Parathyroid adenoma (tissue), 2 donors: Measurements from ENCODE around the gene FREM1.

Experiments used
- H2AFZ ChIP-seq: fragments of 300-600 bp; sonication (generic); one replicate; pipeline ENCODE4 v1.7.0; 2017; ENCODE audit warnings: antibody characterized with exemption, mild to moderate bottlenecking
- H3K27ac ChIP-seq: fragments of 300-600 bp; sonication (generic); one replicate; pipeline ENCODE4 v1.7.0; 2017
- H3K27me3 ChIP-seq: fragments of 300-600 bp; sonication (generic); one replicate; pipeline ENCODE4 v1.7.0; 2017; ENCODE audit warnings: low read length; ENCODE audit not compliant: control insufficient read depth, insufficient read depth
- H3K36me3 ChIP-seq: fragments of 300-600 bp; sonication (generic); one replicate; pipeline ENCODE4 v1.7.0; 2017; ENCODE audit warnings: low read length; ENCODE audit not compliant: control insufficient read depth, insufficient read depth
- H3K4me1 ChIP-seq: fragments of 300-600 bp; sonication (generic); one replicate; pipeline ENCODE4 v1.7.0; 2017; ENCODE audit warnings: control low read depth
- H3K4me2 ChIP-seq: fragments of 300-600 bp; sonication (generic); one replicate; pipeline ENCODE4 v1.7.0; 2017; ENCODE audit warnings: low read length
- H3K4me3 ChIP-seq: fragments of 300-600 bp; sonication (generic); one replicate; pipeline ENCODE4 v1.7.0; 2017; ENCODE audit warnings: low read depth, low read length
- H3K79me2 ChIP-seq: fragments of 300-600 bp; sonication (generic); one replicate; pipeline ENCODE4 v1.7.0; 2017; ENCODE audit warnings: control low read depth
- H3K9ac ChIP-seq: fragments of 300-600 bp; sonication (generic); one replicate; pipeline ENCODE4 v1.7.0; 2017; ENCODE audit warnings: mild to moderate bottlenecking
- H3K9me3 ChIP-seq: fragments of 300-600 bp; sonication (generic); one replicate; pipeline ENCODE4 v1.7.0; 2017; ENCODE audit warnings: low read length; ENCODE audit not compliant: control insufficient read depth
- CTCF ChIP-seq: fragments of 300-600 bp; sonication (generic); IDR thresholded peaks from one replicate; pipeline ENCODE4 v1.7.0; 2017; ENCODE audit warnings: antibody characterized with exemption, mild to moderate bottlenecking
- donor health status: primary hyperparathyroidism.

Gene FREM1

GRCh38 chr9:14829204-14829603 is 81.0 kb downstream of the FREM1 start:
- no peak for TF ChIP-seq CTCF
- no peak overlapping the region for H2AFZ ChIP-seq
- H3K4me1 ChIP-seq, result no peaks in the 10 kb centered on the region
- no peak overlapping the region for H3K9ac ChIP-seq
- H3K27me3 ChIP-seq, result no peaks in the 10 kb centered on the region
- no peaks in the 10 kb centered on the region for H3K9me3 ChIP-seq
- no peaks in the 10 kb centered on the region for H3K79me2 ChIP-seq
- H3K27ac ChIP-seq, result no peak overlapping the region
- no peak overlapping the region for H3K4me2 ChIP-seq
- H3K4me3 ChIP-seq, result no peak overlapping the region
- no peaks in the 10 kb centered on the region for H3K36me3 ChIP-seq

- Histone ChIP-seq H3K27ac (no peak overlapping the region), H3K79me2 (no peaks in the 10 kb centered on the region), H3K4me3 (no peak overlapping the region), H3K36me3 (no peaks in the 10 kb centered on the region), H3K9me3 (no peaks in the 10 kb centered on the region), H2AFZ (no peak overlapping the region), H3K4me2 (no peak overlapping the region), H3K27me3 (no peaks in the 10 kb centered on the region), H3K4me1 (no peaks in the 10 kb centered on the region), H3K9ac (no peak overlapping the region)
- no peak for TF ChIP-seq CTCF
These were observed 82.4 kb downstream of the FREM1 start for GRCh38 chr9:14827805-14828204.

GRCh38 chr9:14824481-14824880 is 85.7 kb downstream of the FREM1 start:
- Histone ChIP-seq H3K9me3 (no peaks in the 10 kb centered on the region), H3K27me3 (no peaks in the 10 kb centered on the region), H3K79me2 (no peaks in the 10 kb centered on the region), H2AFZ (no peak overlapping the region), H3K4me1 (no peaks in the 10 kb centered on the region), H3K4me3 (no peak overlapping the region), H3K9ac (no peak overlapping the region), H3K27ac (no peak overlapping the region), H3K4me2 (no peak overlapping the region), H3K36me3 (no peaks in the 10 kb centered on the region)
- TF ChIP-seq CTCF, result no peak

GRCh38 chr9:14823800-14824199 is 86.4 kb downstream of the FREM1 start:
- no peak overlapping the region for H2AFZ ChIP-seq
- H3K36me3 ChIP-seq, result no peaks in the 10 kb centered on the region
- no peaks in the 10 kb centered on the region for H3K79me2 ChIP-seq
- TF ChIP-seq CTCF, result no peak
- H3K9me3 ChIP-seq, result no peaks in the 10 kb centered on the region
- no peaks in the 10 kb centered on the region for H3K27me3 ChIP-seq
- no peak overlapping the region for H3K4me2 ChIP-seq
- H3K27ac ChIP-seq, result no peak overlapping the region
- H3K4me3 ChIP-seq, result no peak overlapping the region
- no peaks in the 10 kb centered on the region for H3K4me1 ChIP-seq
- no peak overlapping the region for H3K9ac ChIP-seq

- Histone ChIP-seq H3K27ac (no peak overlapping the region), H3K4me2 (no peak overlapping the region), H3K9me3 (no peaks in the 10 kb centered on the region), H2AFZ (no peak overlapping the region), H3K79me2 (no peaks in the 10 kb centered on the region), H3K4me3 (no peak overlapping the region), H3K4me1 (no peaks in the 10 kb centered on the region), H3K9ac (no peak overlapping the region), H3K36me3 (no peaks in the 10 kb centered on the region), H3K27me3 (no peaks in the 10 kb centered on the region)
- no peak for TF ChIP-seq CTCF
These were observed 87.6 kb downstream of the FREM1 start for GRCh38 chr9:14822666-14823065.
